Activated T-cell treated with anti-CD3 and anti-CD28 coated beads for 1 hour (primary cell): ENCODE results near the gene SH3BP2.
"Not testable (repeated sequence)": the region's sequence is repeated elsewhere in the genome, so short reads cannot be mapped to it uniquely, and the experiment has no call there.

ENCODE experiments used
- DNase-seq: peaks from one replicate; pipeline ENCODE4 v3.0.0-alpha.2; 2020; ENCODE audit warnings: low read depth

The SH3BP2 gene

DNA sequence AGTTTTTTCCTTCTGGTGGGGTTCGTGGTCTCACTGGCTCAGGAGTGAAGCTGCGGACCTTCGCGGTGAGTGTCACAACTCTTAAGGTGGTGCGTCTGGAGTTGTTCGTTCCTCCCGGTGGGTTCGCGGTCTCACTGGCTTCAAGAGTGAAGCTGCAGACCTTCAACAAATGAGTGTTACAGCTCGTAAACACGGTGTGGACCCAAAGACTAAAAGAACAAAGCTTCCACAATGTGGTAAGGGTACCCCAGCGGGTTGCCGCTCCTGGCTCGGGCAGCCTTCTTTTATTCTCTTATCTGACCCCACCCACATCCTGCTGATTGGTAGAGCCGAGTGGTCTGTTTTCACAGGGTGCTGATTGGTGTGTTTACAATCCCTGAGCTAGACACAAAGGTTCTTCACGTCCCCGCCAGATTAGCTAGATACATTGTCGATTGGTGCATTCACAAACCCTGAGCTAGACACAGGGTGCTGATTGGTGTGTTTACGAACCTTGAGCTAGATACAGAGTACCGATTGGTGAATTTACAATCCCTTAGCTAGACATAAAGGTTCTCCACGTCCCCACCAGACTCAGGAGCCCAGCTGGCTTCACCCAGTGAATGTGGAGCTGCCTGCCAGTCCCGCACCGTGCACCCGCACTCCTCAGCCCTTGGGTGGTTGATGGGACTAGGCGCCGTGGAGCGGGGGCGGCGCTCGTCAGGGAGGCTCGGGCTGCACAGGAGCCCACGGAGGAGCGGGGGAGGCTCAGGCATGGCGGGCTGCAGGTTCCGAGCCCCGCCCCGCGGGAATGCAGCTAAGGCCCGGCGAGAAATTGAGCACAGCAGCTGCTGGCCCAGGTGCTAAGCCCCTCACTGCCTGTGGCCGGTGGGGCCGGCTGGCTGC is 30.2 kb upstream of the SH3BP2 start:
- DNase-seq: not testable (repeated sequence)

DNA sequence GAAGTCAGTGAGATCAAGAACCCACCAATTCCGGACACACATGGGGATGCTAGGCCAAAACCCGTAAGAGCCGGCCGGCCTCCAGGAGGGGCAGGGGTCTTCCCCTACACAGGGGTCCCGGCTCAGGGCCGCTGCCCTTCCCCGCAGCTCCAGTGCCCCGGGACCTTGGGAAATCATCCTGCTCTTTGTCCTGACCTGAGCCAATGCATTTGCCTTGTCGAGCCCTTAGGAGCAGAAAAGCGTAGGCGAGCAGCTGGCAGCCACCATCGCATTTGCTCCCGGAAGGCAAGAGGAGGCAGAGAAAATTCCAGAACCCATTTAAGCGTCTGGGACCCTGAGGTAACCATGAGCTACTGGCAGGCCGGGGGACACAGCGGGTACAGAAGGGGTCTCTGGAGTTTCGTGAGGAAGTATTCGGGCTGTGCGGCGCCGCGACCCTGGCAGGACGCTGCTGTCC is 29.3 kb upstream of the SH3BP2 start:
- no peak for DNase-seq

DNA sequence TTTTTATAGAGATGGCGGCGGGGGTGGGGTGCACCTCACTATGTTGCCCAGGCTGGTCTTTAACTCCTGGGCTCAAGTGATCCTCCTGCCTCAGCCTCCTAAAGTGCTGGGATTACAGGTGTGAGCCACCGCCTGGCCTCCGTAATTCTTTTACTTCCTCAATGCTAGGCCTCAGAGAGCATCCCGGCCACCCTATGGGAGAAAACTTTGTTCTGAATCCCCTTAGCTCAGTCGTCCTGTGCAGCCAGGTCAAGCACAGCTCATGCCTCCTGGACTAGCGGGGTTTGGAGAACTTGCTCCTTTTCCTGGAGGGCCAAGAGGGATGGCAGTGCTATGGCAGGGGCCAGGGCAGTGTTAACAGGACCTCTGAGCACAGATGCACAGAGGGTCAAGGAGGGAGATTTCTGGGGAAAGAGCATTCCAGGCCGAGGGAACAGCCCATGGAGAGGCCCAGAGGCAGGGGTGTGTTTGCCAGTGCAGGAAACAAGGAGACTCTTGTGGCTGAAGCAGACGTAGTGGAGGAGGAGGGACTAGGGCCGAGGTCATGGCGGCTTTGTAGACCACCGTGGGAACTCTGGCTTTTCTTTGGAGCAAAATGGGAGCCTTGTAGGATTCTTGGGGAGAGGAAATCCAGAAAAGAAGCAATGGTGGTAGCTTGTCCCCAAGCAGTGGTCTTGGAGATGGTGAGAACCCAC is 26.9 kb upstream of the SH3BP2 start:
- no peak for DNase-seq

GRCh38 chr4:2767046-2767704 is 25.7 kb upstream of the SH3BP2 start:
- DNase-seq: no peak

GRCh38 chr4:2767705-2768074 is 25.2 kb upstream of the SH3BP2 start:
- DNase-seq: no peak

GRCh38 chr4:2768124-2768523 is 24.8 kb upstream of the SH3BP2 start:
- no peak for DNase-seq

DNA sequence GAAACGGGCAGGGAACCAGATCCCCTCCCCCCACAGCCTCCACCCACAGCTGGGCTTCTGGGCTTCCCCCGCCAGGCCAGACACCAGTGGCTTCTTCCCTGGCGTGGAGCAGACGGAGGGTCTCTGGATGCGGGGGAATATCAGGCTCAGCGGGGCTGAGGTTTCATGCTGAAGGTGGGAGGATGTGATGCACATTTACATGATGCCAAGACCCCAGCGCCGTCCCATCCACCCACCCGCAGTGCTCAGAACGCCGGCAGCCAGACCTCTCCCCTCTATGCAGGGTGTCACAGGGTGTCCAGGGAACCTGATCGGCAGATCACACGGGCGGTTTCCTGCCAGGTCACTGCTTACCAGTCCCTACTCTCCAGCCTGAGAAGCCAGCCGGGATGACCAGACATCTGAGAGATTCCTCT is 24.0 kb upstream of the SH3BP2 start:
- no peak for DNase-seq

DNA sequence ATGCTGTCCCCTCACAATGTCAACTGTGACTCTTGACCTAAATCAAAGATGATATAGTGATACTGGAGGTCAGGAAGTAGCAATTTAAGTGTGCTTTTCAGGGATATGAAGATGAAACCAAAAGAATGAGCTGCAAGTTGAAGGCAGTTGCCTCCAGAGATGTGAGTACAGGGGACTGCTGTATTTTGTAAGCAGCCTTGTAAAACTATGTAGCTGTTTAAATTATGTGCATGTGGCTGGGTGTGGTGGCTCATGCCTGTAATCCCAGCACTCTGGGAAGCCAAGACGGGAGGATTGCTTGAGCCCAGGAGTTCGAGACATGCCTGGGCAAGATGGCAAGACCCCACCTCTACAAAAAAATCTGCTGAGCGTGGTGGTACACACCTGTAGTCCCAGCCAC is 21.6 kb upstream of the SH3BP2 start:
- DNase-seq: no peak

- DNase-seq: not testable (repeated sequence)
Observed at GRCh38 chr4:2780643-2781042, 12.2 kb upstream of the SH3BP2 start.

DNA sequence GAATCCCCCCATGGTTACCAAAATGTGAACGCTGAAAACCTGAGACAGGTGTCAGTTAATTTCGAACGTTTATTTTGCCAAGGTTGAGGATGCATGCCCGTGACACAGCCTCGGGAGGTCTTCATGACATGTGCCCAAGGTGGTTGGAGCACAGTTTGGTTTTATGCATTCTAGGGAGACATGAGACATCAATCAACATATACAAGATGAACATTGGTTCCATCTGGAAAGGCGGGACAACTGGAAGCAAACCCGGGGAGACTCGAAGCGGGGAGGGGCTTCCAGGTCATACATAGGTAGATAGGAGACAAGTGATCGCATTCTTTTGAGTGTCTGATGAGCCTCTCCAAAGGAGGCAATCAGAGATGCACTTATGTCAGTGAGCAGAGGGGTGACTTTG is 11.0 kb upstream of the SH3BP2 start:
- no peak for DNase-seq

DNA sequence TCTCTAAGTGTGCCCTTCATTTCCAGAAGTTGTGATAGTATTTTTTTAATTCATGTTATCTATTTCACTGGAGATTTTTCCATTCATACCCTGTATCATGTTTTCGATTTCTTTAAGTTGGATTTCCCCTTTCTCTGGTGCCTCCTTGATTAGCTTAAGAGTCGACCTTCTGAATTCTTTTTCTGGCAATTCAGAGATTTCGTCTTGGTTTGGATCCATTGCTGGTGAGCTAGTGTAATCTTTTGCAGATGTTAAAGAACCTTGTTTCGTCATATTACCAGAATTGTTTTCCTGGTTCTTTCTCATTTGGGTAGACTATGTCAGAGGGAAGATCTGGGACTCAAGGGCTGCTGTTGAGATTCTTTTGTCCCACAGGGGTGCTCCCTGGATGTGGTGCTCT is 9.1 kb upstream of the SH3BP2 start:
- DNase-seq: no peak

- DNase-seq: no peak
Observed at GRCh38 chr4:2785613-2786012, 7.3 kb upstream of the SH3BP2 start.

DNA sequence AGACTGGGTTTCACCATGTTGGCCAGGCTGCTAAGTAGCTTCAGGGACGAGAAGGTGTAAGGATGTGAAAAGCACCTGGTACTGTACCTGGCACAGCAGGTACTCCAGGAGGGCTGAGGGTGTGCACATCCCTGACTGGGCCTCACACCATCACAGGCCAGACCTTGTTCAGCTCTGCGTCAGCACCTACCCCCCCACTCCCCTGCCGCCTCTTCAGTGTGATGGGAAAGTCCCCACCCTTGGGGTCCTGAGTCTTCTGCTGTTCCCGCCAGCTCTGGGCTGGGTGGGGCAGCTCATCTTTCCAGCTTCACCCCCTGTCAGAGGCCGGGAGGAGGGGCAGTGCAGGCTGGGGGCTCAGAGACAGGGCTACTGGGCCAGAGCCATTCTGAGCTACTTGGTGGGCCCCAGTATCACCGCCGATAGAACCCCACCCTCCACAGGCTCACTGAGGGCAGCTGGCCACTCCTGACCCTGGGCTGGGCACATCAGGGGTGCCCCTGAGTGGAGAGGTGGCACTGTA is 6.7 kb upstream of the SH3BP2 start:
- DNase-seq: peak; percentile 36

- DNase-seq: no peak
Observed at GRCh38 chr4:2786794-2787229, 6.1 kb upstream of the SH3BP2 start.

GRCh38 chr4:2787230-2788100 is 5.4 kb upstream of the SH3BP2 start:
- DNase-seq: no peak

DNA sequence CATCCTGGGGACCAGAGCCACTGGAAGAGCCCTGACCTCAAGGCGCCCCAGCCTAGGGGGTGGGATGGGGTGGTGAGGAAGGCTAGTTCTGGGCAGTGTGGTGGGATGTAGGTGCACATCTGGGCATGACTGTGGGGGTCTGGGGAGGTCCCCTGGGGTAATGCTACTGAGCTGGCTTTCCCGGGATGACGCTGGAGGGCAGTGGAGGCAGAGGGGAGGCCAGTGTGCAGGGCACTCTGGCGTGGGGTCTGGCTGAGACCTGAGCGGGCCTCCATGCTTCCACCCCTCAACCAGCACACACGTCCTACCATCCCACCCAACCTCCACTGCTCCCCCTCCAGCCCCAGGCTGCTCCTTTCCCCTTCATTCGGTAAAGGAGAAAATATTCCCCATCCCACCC is 4.8 kb upstream of the SH3BP2 start:
- no peak for DNase-seq

- no peak for DNase-seq
Observed at GRCh38 chr4:2788532-2789103, 4.3 kb upstream of the SH3BP2 start.

GRCh38 chr4:2789351-2789750 is 3.5 kb upstream of the SH3BP2 start:
- no peak for DNase-seq

DNA sequence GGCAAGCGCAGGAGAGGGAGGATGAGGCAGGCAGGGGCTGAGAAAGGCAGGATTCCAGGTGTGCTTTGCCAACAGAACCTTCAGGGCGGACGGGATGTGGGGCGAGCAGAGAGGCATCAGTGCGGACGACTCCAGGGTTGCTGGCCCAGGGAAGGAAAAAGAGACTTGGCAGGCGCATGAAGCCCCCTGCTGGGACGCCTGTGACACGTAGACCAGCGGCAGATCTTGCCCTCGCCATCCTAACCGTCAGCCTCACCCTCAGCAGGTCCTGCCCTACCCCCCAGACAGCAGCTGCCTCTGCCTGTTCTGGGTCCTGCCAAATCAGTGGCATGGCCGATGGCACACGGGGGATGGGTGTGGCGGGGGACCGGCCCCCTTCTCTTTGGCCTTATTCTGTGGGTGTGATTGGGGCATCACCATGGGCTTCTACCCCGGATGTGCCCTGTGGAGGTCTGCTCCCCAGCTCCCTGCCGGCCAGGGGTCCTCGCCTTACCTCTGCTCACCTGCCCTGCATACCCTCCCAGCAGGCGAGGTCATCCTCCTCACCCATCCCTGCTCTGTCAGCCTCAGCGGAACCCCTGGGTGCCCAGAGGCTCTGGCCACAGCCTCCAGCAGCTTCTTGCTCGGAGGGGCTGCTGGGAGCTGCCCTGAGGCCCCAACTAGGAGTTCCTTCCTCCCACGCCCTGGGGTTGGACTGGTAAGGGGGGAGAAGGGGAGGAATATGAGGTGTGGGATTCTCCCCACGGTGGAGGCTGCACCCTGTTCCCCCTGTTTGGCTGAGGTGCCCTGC is 2.9 kb upstream of the SH3BP2 start:
- DNase-seq: no peak
